GM10266 (cell line): Measurements from ENCODE around the gene GNAO1.

Experiments used
- DNase-seq: peaks from one replicate; pipeline ENCODE4 v3.0.0; 2012; ENCODE audit errors: extremely low spot score
- CTCF ChIP-seq: IDR thresholded peaks from 2 replicates; pipeline ENCODE4 v1.5.1; 2012; ENCODE audit warnings: mild to moderate bottlenecking, low read depth; ENCODE audit not compliant: control insufficient read depth, insufficient read depth; ENCODE audit errors: missing control alignments

GNAO1 gene

GRCh38 chr16:56344518-56345405 lies 153.5 kb downstream of the GNAO1 start:
- DNase-seq, result no peak
- no peak for TF ChIP-seq CTCF

- no peak for TF ChIP-seq CTCF
- no peak for DNase-seq
These were observed 154.2 kb downstream of the GNAO1 start for GRCh38 chr16:56345406-56346050.

GRCh38 chr16:56346131-56346890 lies 155.0 kb downstream of the GNAO1 start:
- DNase-seq, result no peak
- TF ChIP-seq CTCF, result no peak

DNA sequence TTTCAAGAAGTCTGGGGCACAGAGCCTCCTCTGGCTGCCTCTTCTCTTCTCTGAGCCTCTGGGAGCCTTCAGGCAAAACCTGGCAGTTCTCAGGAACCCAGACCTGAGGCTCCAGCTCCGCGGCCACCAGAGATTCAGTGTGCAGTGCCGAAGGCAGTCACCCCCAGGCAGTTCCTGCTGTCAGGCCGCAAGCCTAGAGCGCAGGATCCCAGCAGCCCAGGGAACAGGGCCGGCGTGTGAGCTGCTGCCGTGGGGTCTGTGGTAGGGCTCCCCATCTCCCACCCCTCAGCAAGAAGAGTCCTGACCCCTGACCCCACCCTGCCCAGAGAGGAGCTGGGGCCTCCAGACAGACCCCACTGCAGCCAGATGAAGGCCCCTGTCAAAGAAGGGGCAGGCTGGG lies 155.9 kb downstream of the GNAO1 start:
- no peak for TF ChIP-seq CTCF
- no peak for DNase-seq

- TF ChIP-seq CTCF, result no peak
These were observed 156.4 kb downstream of the GNAO1 start for GRCh38 chr16:56347670-56348069.

GRCh38 chr16:56348168-56349085 lies 157.1 kb downstream of the GNAO1 start:
- TF ChIP-seq CTCF, result no peak
- no peak for DNase-seq

More at GRCh38 chr16:56347670-56348069, 156.4 kb downstream of the GNAO1 start:
- DNase-seq, result no peak
